Activated CD8-positive, alpha-beta T cell treated with anti-CD3 and anti-CD28 coated beads for 36 hours (primary cell): ENCODE data around the gene TNFRSF1A. TPM values are rescaled to one million over a fixed set of nuclear protein-coding genes. Genes with fewer than 3 reads are reported as not detected.

Experiments used
- ATAC-seq: fragments of 200-7000 bp; cut with Tn5 transposase; one replicate; pipeline ENCODE4 v1.10.0; 2021; ENCODE audit warnings: mild to moderate bottlenecking, moderate library complexity
- CTCF ChIA-PET: fragments of 350-600 bp; sonication (Branson Sonifier 250); formaldehyde crosslinking; loops from one replicate; lab custom pipeline; 2021; ENCODE audit warnings: antibody characterized with exemption; lab: Charles Lee
- POLR2A ChIA-PET: fragments of 350-600 bp; sonication (Branson Sonifier 250); formaldehyde crosslinking; loops from one replicate; lab custom pipeline; 2021; ENCODE audit warnings: antibody characterized with exemption; lab: Charles Lee
- DNase-seq: peaks from one replicate; pipeline ENCODE4 v3.0.0-alpha.2; 2020
- H3K27ac Mint-ChIP-seq: one replicate; pipeline ENCODE4 v1.8.0; 2021; ENCODE audit warnings: mild to moderate bottlenecking, mixed read lengths
- H3K27me3 Mint-ChIP-seq: one replicate; pipeline ENCODE4 v1.8.0; 2021; ENCODE audit warnings: mixed read lengths
- H3K36me3 Mint-ChIP-seq: one replicate; pipeline ENCODE4 v1.8.0; 2021; ENCODE audit warnings: low read depth, mixed read lengths
- H3K4me1 Mint-ChIP-seq: one replicate; pipeline ENCODE4 v1.8.0; 2021; ENCODE audit warnings: low read depth, mixed read lengths
- H3K4me3 Mint-ChIP-seq: one replicate; pipeline ENCODE4 v1.8.0; 2021; ENCODE audit warnings: mild to moderate bottlenecking, moderate library complexity, mixed read lengths
- H3K9me3 Mint-ChIP-seq: one replicate; pipeline ENCODE4 v1.8.0; 2021; ENCODE audit warnings: mixed read lengths
- intact Hi-C: fragments of 100-400 bp; cut with micrococcal nuclease; formaldehyde crosslinking; loops from one replicate; pipeline ENCODE4 v1.10.0; 2022
- total RNA-seq, 2 experiments: library from RNA; stranded (reverse); gene quantifications; one replicate each; pipeline ENCODE4 v1.2.3, GENCODE V29; 2021
- TF ChIP-seq, protein P1 (sequence below): fragments of 200-600 bp; IDR thresholded peaks from one replicate; pipeline ENCODE4 v1.8.0; 2022; ENCODE audit warnings: antibody characterized with exemption, mild to moderate bottlenecking

The TNFRSF1A gene
- total RNA-seq, 2 experiments from 2014 or later = 40.6 TPM

DNA sequence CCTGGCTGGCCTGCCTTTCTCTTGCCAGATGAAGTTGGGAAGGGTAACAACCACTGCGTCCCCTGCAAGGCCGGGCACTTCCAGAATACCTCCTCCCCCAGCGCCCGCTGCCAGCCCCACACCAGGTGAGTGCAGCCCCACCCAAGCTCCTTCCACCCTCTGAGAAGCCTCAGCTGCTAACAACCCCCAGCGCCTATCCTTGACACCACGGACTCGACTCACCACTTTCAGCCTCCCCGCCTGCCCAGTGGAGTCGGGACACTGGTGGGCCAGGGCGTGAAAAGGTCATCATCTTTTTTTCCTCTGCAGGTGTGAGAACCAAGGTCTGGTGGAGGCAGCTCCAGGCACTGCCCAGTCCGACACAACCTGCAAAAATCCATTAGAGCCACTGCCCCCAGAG, 44.2 kb upstream of the TNFRSF1A start:
- no peak overlapping the region for H3K27ac Mint-ChIP-seq
- TF ChIP-seq, protein P1, sequence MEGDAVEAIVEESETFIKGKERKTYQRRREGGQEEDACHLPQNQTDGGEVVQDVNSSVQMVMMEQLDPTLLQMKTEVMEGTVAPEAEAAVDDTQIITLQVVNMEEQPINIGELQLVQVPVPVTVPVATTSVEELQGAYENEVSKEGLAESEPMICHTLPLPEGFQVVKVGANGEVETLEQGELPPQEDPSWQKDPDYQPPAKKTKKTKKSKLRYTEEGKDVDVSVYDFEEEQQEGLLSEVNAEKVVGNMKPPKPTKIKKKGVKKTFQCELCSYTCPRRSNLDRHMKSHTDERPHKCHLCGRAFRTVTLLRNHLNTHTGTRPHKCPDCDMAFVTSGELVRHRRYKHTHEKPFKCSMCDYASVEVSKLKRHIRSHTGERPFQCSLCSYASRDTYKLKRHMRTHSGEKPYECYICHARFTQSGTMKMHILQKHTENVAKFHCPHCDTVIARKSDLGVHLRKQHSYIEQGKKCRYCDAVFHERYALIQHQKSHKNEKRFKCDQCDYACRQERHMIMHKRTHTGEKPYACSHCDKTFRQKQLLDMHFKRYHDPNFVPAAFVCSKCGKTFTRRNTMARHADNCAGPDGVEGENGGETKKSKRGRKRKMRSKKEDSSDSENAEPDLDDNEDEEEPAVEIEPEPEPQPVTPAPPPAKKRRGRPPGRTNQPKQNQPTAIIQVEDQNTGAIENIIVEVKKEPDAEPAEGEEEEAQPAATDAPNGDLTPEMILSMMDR = no peak
- intact Hi-C loops = no loop called here
- peaks cover 14% of the 10 kb centered on the region for H3K27me3 Mint-ChIP-seq
- no peaks in the 10 kb centered on the region for H3K9me3 Mint-ChIP-seq
- H3K4me1 Mint-ChIP-seq = peaks cover 3% of the 10 kb centered on the region
- no peak for DNase-seq
- H3K4me3 Mint-ChIP-seq = no peak overlapping the region
- POLR2A ChIA-PET = no interaction called here
- no peak for ATAC-seq
- H3K36me3 Mint-ChIP-seq = no peaks in the 10 kb centered on the region
- CTCF ChIA-PET = no interaction called here

DNA sequence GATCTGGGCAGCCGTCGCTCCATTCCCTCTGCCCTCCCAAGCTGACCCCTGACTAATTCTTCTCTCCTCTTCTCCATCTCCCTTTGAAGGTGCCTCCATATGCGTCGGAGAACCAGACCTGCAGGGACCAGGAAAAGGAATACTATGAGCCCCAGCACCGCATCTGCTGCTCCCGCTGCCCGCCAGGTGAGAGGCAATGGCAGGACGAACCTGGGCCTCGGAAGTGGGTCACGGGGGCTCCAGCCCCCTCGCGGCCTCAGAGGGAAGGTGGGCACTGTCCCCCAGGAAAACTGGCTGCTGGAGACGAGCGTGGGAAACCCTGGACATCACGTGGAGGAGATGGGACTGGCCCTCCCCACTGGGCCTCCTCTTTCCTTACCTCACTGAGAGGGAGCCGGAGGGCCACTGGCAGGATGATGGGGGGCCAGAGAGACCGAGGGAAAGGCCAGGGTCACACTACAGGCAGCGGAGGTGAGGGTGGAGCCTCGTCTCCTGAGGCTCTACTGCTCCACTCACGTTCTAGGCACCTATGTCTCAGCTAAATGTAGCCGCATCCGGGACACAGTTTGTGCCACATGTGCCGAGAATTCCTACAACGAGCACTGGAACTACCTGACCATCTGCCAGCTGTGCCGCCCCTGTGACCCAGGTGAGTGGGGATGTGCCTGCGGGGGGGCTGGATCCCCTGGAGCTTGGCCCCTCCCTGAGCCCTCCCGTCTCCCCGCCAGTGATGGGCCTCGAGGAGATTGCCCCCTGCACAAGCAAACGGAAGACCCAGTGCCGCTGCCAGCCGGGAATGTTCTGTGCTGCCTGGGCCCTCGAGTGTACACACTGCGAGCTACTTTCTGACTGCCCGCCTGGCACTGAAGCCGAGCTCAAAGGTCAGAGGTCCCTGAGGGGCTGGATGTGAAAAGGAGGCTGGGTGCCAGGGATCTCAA, 42.9 kb upstream of the TNFRSF1A start:
- no peak overlapping the region for H3K27ac Mint-ChIP-seq
- ATAC-seq (no peak), DNase-seq (no peak)
- peaks cover 3% of the 10 kb centered on the region for H3K4me1 Mint-ChIP-seq
- no peaks in the 10 kb centered on the region for H3K36me3 Mint-ChIP-seq
- H3K4me3 Mint-ChIP-seq = no peak overlapping the region
- no peaks in the 10 kb centered on the region for H3K9me3 Mint-ChIP-seq
- POLR2A ChIA-PET = no interaction called here
- TF ChIP-seq, protein P1 = no peak
- H3K27me3 Mint-ChIP-seq = peaks cover 14% of the 10 kb centered on the region
- CTCF ChIA-PET = no interaction called here
- intact Hi-C loops = no loop called here

DNA sequence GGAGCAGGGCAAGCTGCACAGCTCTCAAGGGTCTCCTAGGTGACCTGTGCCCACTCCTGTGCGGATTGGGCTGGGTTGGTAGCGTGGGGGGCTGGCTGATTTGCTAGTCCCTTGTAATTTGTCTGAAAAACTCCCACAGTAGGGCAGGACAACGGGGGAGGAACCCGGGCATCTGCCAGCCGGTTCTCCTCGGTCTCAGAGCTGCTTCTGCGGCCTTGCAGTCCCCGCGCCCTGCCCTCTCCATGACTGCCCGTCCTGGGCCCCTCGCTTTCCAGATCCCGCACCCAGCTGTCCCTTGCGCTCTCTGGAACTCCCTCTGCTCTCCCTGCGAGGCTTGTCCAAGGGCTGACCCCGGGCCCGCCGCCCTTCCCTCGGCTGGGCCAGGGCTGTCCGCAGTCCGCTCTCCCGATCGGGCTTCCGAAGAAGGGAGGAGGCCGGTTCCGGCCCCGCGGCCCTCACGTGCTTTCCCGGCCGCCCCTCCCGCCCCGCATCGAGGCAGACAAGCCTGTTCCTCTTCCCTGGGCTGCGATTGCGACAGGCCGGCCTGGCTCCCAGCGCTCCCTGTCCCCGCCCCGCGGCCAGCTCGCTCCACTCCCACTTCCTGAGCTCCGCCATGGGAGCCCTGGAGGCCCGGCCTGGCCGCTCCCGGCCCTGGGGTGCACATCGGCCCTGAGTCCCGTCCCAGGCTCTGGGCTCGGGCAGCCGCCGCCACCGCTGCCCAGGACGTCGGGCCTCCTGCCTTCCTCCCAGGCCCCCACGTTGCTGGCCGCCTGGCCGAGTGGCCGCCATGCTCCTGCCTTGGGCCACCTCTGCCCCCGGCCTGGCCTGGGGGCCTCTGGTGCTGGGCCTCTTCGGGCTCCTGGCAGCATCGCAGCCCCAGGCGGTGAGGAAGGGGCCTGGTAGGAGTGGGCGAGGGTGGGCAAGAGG, 42.0 kb upstream of the TNFRSF1A start, which contains the start of gene LTBR:
Gene LTBR (plus strand): TSS at position 591 of the 927 bp plus-strand sequence. CDS start 197 bp downstream, at position 788.
- Mint-ChIP-seq H3K9me3 (no peaks in the 10 kb centered on the region), H3K4me3 (no peak within 1 kb of the TSS), H3K27ac (no peak within 1 kb of the TSS), H3K27me3 (peaks cover 14% of the 10 kb centered on the region), H3K4me1 (peaks cover 3% of the 10 kb centered on the region), H3K36me3 (no peaks in the 10 kb centered on the region)
- DNase-seq = no peak
- TF ChIP-seq, protein P1 = no peak
- intact Hi-C loops = no loop called here
- ChIA-PET CTCF (interaction anchor here (1.0 kb wide), 1 partner anchor 9 kb away, joined by 3 read pairs; no protein-coding TSS in a partner anchor), POLR2A (interaction anchor here (0.6 kb wide), 1 partner anchor 21 kb away, joined by 3 read pairs; no protein-coding TSS in a partner anchor)
- ATAC-seq = peak; percentile 47

DNA sequence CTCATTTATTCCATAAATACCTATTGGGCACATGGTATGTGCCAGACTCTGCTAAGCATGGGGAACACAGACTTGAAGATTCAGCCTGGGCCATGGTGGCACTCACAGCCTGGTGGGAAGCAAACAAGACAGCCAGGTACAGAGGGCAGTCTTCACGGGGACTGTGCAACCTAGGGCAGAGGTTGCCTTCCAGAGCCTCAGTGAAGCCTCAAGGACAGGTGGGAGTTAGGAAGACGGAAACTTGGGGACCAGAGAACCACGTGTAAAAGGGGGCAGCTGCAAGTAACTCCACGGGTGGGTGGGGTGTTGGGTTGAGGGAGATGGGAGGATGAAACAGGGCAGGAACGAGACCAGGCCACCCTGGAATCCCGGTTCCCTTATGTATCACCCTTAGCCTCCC, 41.1 kb upstream of the TNFRSF1A start:
- ATAC-seq (no peak), DNase-seq (no peak)
- no peak overlapping the region for H3K27ac Mint-ChIP-seq
- TF ChIP-seq, protein P1 = no peak
- intact Hi-C loops = no loop called here
- peaks cover 14% of the 10 kb centered on the region for H3K27me3 Mint-ChIP-seq
- POLR2A ChIA-PET = interaction anchor here (0.6 to 1.0 kb wide), 4 partner anchors 11 to 121 kb away, joined by 3 to 4 read pairs (median 3); partner anchors contain the start of gene VAMP1
- H3K4me3 Mint-ChIP-seq = no peak overlapping the region
- no peaks in the 10 kb centered on the region for H3K36me3 Mint-ChIP-seq
- no peaks in the 10 kb centered on the region for H3K9me3 Mint-ChIP-seq
- CTCF ChIA-PET = interaction anchor here (1.0 kb wide), 1 partner anchor 10 kb away, joined by 3 read pairs; no protein-coding TSS in a partner anchor
- H3K4me1 Mint-ChIP-seq = peaks cover 3% of the 10 kb centered on the region
